H1 (cell line): ENCODE measurements around the gene ZNF213. TPM values are rescaled to one million over a fixed set of nuclear protein-coding genes. Genes with fewer than 3 reads are reported as not detected.

ENCODE experiments used
- CTCF ChIA-PET: fragments of 300-600 bp; sonication (Branson Sonifier 250); formaldehyde crosslinking; loops from one replicate; lab custom pipeline; 2021; ENCODE audit not compliant: partially characterized antibody; lab: Charles Lee
- POLR2A ChIA-PET: fragments of 300-600 bp; sonication (Branson Sonifier 250); formaldehyde crosslinking; loops from one replicate; lab custom pipeline; 2021; ENCODE audit warnings: inconsistent platforms; ENCODE audit not compliant: partially characterized antibody; lab: Charles Lee
- DNase-seq, 2 experiments: peaks; one replicate each; pipeline versions ENCODE4 v3.0.0 to v3.0.0-alpha.2; 2010 to 2022; ENCODE audit warnings: low spot score in 2 of 2, low read depth in 1 of 2, mixed read lengths in 1 of 2
- FAIRE-seq: peaks from 2 replicates; lab custom pipeline; 2011; peaks lifted over from hg19 to GRCh38; lab: Jason Lieb, UNC
- H2AFZ ChIP-seq: 2 replicates; pipeline ENCODE4 v1.8.1; 2012; ENCODE audit warnings: low read length, inconsistent platforms
- H2AK5ac ChIP-seq: 2 replicates; pipeline ENCODE4 v1.6.1; 2013; ENCODE audit warnings: low read depth, low read length
- H2BK120ac ChIP-seq: replicated peaks from 2 replicates; pipeline ENCODE3; 2013; ENCODE audit warnings: low read depth, low read length, inconsistent platforms
- H2BK12ac ChIP-seq: 2 replicates; pipeline ENCODE4 v1.6.1; 2013; ENCODE audit warnings: low read depth, low read length
- H2BK15ac ChIP-seq: 2 replicates; pipeline ENCODE4 v1.6.1; 2013; ENCODE audit warnings: low read length
- H2BK20ac ChIP-seq: 2 replicates; pipeline ENCODE4 v1.6.1; 2013; ENCODE audit warnings: low read length
- H2BK5ac ChIP-seq: 2 replicates; pipeline ENCODE4 v1.6.1; 2013; ENCODE audit warnings: low read depth, low read length
- H3K14ac ChIP-seq: 2 replicates; pipeline ENCODE4 v1.6.1; 2013; ENCODE audit warnings: inconsistent platforms; ENCODE audit not compliant: insufficient read length
- H3K18ac ChIP-seq: 2 replicates; pipeline ENCODE4 v1.6.1; 2013; ENCODE audit warnings: low read length; ENCODE audit errors: extremely low read depth
- H3K23ac ChIP-seq: 2 replicates; pipeline ENCODE4 v1.6.1; 2013; ENCODE audit warnings: inconsistent platforms; ENCODE audit not compliant: insufficient read length
- H3K23me2 ChIP-seq: 2 replicates; pipeline ENCODE4 v1.6.1; 2013; ENCODE audit warnings: low read depth, low read length
- H3K27ac ChIP-seq: 2 replicates; pipeline ENCODE4 v1.6.1; 2011; ENCODE audit warnings: low read depth, low read length, inconsistent platforms
- H3K27me3 ChIP-seq, 4 experiments: replicated peaks in 1 of 4; 1 replicate in 1 of 4; 2 replicates in 3 of 4; pipeline versions ENCODE4 v1.6.1 to v1.8.1; 2011 to 2013; ENCODE audit warnings: low read length in 3 of 4, mild to moderate bottlenecking in 3 of 4, inconsistent platforms in 2 of 4, mixed read lengths in 2 of 4, moderate library complexity in 1 of 4; ENCODE audit not compliant: control insufficient read depth in 3 of 4, insufficient read depth in 3 of 4; ENCODE audit errors: extremely low read depth in 1 of 4
- H3K36me3 ChIP-seq, 4 experiments: 2 replicates each; pipeline versions ENCODE4 v1.6.1 to v1.8.1; 2011 to 2013; ENCODE audit warnings: mild to moderate bottlenecking in 4 of 4, low read length in 3 of 4, moderate library complexity in 2 of 4, control low read depth in 1 of 4, inconsistent platforms in 1 of 4; ENCODE audit not compliant: insufficient read depth in 4 of 4, control insufficient read depth in 2 of 4
- H3K4ac ChIP-seq: replicated peaks from 2 replicates; pipeline ENCODE3; 2013; ENCODE audit warnings: low read length, low read depth, mixed read lengths, inconsistent platforms; ENCODE audit not compliant: insufficient read length
- H3K4me1 ChIP-seq, 4 experiments: replicated peaks in 1 of 4; 1 replicate in 1 of 4; 2 replicates in 3 of 4; pipeline versions ENCODE4 v1.6.1 to v1.8.1; 2011 to 2013; ENCODE audit warnings: low read length in 3 of 4, inconsistent platforms in 2 of 4, mixed read lengths in 1 of 4; ENCODE audit not compliant: insufficient read depth in 4 of 4, control insufficient read depth in 3 of 4
- H3K4me2 ChIP-seq, 2 experiments: 2 replicates each; pipeline versions ENCODE4 v1.6.1 to v1.8.1; 2011 to 2013; ENCODE audit warnings: low read depth in 2 of 2, low read length in 2 of 2, control low read depth in 1 of 2, inconsistent platforms in 1 of 2, mild to moderate bottlenecking in 1 of 2; ENCODE audit not compliant: insufficient read depth in 1 of 2
- H3K4me3 ChIP-seq, 4 experiments: fragments of 200-600, 300-600 bp in 1 of 4; sonication (generic), shearing (Covaris generic), sonication (Bioruptor Twin) in 1 of 4; 2 replicates each; pipeline versions ENCODE4 v1.5.1 to v1.8.1; 2011 to 2016; ENCODE audit warnings: low read length in 4 of 4, low read depth in 3 of 4, control low read depth in 2 of 4, inconsistent platforms in 2 of 4, mild to moderate bottlenecking in 2 of 4, mixed read lengths in 1 of 4, moderate library complexity in 1 of 4; ENCODE audit not compliant: insufficient read depth in 2 of 4; ENCODE audit errors: extremely low read depth in 1 of 4
- H3K56ac ChIP-seq: replicated peaks from 2 replicates; pipeline ENCODE3; 2013; ENCODE audit warnings: low read depth, mild to moderate bottlenecking, mixed read lengths, low read length, inconsistent platforms; ENCODE audit not compliant: insufficient read length
- H3K79me1 ChIP-seq: 2 replicates; pipeline ENCODE4 v1.6.1; 2013; ENCODE audit warnings: low read depth, low read length, control low read depth
- H3K79me2 ChIP-seq, 2 experiments: 2 replicates each; pipeline versions ENCODE4 v1.6.1 to v1.8.1; 2012 to 2013; ENCODE audit warnings: low read length in 2 of 2, mild to moderate bottlenecking in 2 of 2, inconsistent platforms in 1 of 2; ENCODE audit not compliant: insufficient read depth in 2 of 2, control insufficient read depth in 1 of 2
- H3K9ac ChIP-seq, 4 experiments: replicated peaks in 1 of 4; 1 replicate in 1 of 4; 2 replicates in 3 of 4; pipeline versions ENCODE4 v1.6.1 to v1.8.1; 2011 to 2013; ENCODE audit warnings: low read depth in 3 of 4, low read length in 3 of 4, control low read depth in 2 of 4, mild to moderate bottlenecking in 2 of 4, moderate library complexity in 2 of 4, inconsistent platforms in 1 of 4; ENCODE audit errors: extremely low read depth in 1 of 4
- H3K9me3 ChIP-seq, 2 experiments: 2 replicates each; pipeline versions ENCODE4 v1.6.1 to v1.8.1; 2012 to 2013; ENCODE audit warnings: mild to moderate bottlenecking in 2 of 2, moderate library complexity in 2 of 2, control low read depth in 1 of 2, inconsistent platforms in 1 of 2, low read depth in 1 of 2, low read length in 1 of 2, mixed read lengths in 1 of 2; ENCODE audit not compliant: insufficient read depth in 2 of 2
- H4K20me1 ChIP-seq, 2 experiments: replicated peaks in 1 of 2; 2 replicates each; pipeline versions ENCODE3 to v1.8.1; 2011 to 2013; ENCODE audit warnings: inconsistent platforms in 2 of 2, low read length in 2 of 2, mild to moderate bottlenecking in 1 of 2; ENCODE audit not compliant: insufficient read depth in 2 of 2, control insufficient read depth in 1 of 2
- H4K5ac ChIP-seq: 2 replicates; pipeline ENCODE4 v1.6.1; 2013; ENCODE audit warnings: low read length, low read depth, mixed read lengths, inconsistent platforms; ENCODE audit not compliant: insufficient read length
- H4K8ac ChIP-seq: 2 replicates; pipeline ENCODE4 v1.8.0; 2013; ENCODE audit warnings: mild to moderate bottlenecking, moderate library complexity, low read length, inconsistent platforms; ENCODE audit not compliant: insufficient read depth; ENCODE audit errors: extremely low read depth
- H4K91ac ChIP-seq: replicated peaks from 2 replicates; pipeline ENCODE3; 2013; ENCODE audit warnings: low read length, mixed read lengths, inconsistent platforms; ENCODE audit not compliant: insufficient read length
- BRCA1 ChIP-seq: IDR thresholded peaks from 2 replicates; pipeline ENCODE4 v1.6.1; 2012; ENCODE audit warnings: low read depth, low read length, improper control_type of control experiment
- CBX5 ChIP-seq: fragments of 300-800, 300-1000 bp; sonication (generic); IDR thresholded peaks from 2 replicates; pipeline ENCODE4 v1.7.1; 2016; ENCODE audit warnings: antibody characterized with exemption, low read length, low read depth
- GABPA ChIP-seq: IDR thresholded peaks from 2 replicates; pipeline ENCODE4 v1.6.1; 2011; ENCODE audit warnings: mild to moderate bottlenecking, low read length, moderate library complexity, borderline replicate concordance; ENCODE audit not compliant: insufficient read depth
- GTF2F1 ChIP-seq: IDR thresholded peaks from 2 replicates; pipeline ENCODE4 v1.6.1; 2012; ENCODE audit warnings: low read depth, low read length, improper control_type of control experiment, borderline replicate concordance
- HDAC6 ChIP-seq: IDR thresholded peaks from one replicate; pipeline ENCODE4 v1.7.1; 2012; ENCODE audit warnings: low read depth, mild to moderate bottlenecking, inconsistent platforms, low read length, moderate library complexity
- JUND ChIP-seq: IDR thresholded peaks from 2 replicates; pipeline ENCODE4 v1.6.1; 2011; ENCODE audit warnings: mild to moderate bottlenecking, improper control_type of control experiment, low read length
- MAFK ChIP-seq: IDR thresholded peaks from 2 replicates; pipeline ENCODE4 v1.6.1; 2012; ENCODE audit warnings: low read depth, mild to moderate bottlenecking, improper control_type of control experiment, low read length
- RNF2 ChIP-seq: fragments of 200-900, 300-1000 bp; sonication (generic); IDR thresholded peaks from 2 replicates; pipeline ENCODE4 v1.7.1; 2016; ENCODE audit warnings: borderline replicate concordance, low read depth, mild to moderate bottlenecking, antibody characterized with exemption, low read length; ENCODE audit not compliant: poor library complexity, severe bottlenecking; ENCODE audit errors: missing control alignments
- SP2 ChIP-seq: IDR thresholded peaks from 2 replicates; pipeline ENCODE4 v1.6.1; 2012; ENCODE audit warnings: mild to moderate bottlenecking, low read length, inconsistent platforms
- TAF7 ChIP-seq: optimal IDR thresholded peaks from 2 replicates; pipeline ENCODE3; 2011; ENCODE audit warnings: low read depth, mild to moderate bottlenecking, inconsistent platforms, low read length, moderate library complexity, borderline replicate concordance
- WGBS, 2 experiments: shearing (Covaris generic) in 1 of 2; methylation state at CpG; one replicate each; pipeline versions ENCODE4 v1.1.6 to v1.1.7; 2013 to 2015; ENCODE audit warnings: low lambda C conversion rate in 2 of 2, mixed read lengths in 2 of 2, inconsistent platforms in 1 of 2, low coverage in 1 of 2, missing lambda C conversion rate in 1 of 2; ENCODE audit not compliant: insufficient replicate concordance in 2 of 2, insufficient coverage in 1 of 2, insufficient read length in 1 of 2; ENCODE audit errors: extremely low coverage in 1 of 2, missing lambda C conversion rate in 1 of 2; 5-methylcytosine and 5-hydroxymethylcytosine counted together
- polyA plus RNA-seq, 7 experiments: library from polyadenylated mRNA; depleted of rRNA in 3 of 7; stranded (reverse) in 5 of 7; unstranded in 2 of 7; fragments of >200 nt in 5 of 7; fragments of 200-250 nt in 2 of 7; gene quantifications; 1 replicate in 5 of 7; 2 replicates in 1 of 7; 4 replicates in 1 of 7; pipeline versions ENCODE4 v1.2.1 to v1.2.3, GENCODE V29; 2011 to 2013; ENCODE audit warnings: missing spikeins in 2 of 7, mixed read lengths in 2 of 7
- total RNA-seq: library from RNA; stranded (reverse); fragmentation: NEBNext Ultra II Directional; extraction: Animal tissue kit (Norgen Biotek cat#: 25700); gene quantifications from 2 replicates; pipeline ENCODE4 v1.2.1, GENCODE V29; 2021
- TF ChIP-seq, protein P1 (sequence below): IDR thresholded peaks from 2 replicates; pipeline ENCODE4 v1.6.1; 2012; ENCODE audit warnings: inconsistent platforms

The ZNF213 gene
- total and polyA plus RNA-seq, 2 of the 8 experiments (the other 6 are each of a cell fraction or from before 2014, with no cell fraction given): 1.6 to 6.9 TPM

DNA sequence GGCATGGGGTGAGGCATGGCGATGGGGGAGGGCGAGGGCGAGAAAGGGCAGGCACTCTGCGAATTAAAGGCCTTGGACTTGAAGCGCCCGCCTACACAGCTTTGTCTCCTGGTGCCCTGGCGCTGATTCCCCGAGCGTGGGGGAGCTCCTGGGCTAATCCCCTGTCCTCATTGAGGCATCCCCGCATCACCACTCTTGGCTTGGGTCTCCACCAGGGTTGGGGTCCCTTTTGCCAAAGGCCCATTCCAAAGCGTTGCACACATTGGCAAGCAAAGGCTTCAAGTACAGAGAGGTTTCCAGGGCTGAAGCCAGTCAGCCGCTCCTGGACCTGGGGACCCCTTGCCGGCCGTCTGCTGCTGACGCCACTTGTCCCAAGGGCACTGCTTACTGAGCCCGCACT, 14.4 kb upstream of the ZNF213 start:
- no peak overlapping the region for H2BK12ac ChIP-seq
- H3K9ac ChIP-seq: no peak overlapping the region
- H3K23me2 ChIP-seq: peaks cover 10% of the 10 kb centered on the region
- no peaks in the 10 kb centered on the region for H3K79me2 ChIP-seq
- no peak overlapping the region for H2BK5ac ChIP-seq
- ChIA-PET CTCF (interaction anchor here (0.6 to 36.8 kb wide), 7 partner anchors 8 to 1065 kb away, joined by 3 to 619 read pairs (median 18); partner anchors contain the start of genes ZNF205, ZNF213 and ZSCAN10), POLR2A (interaction anchor here (0.6 to 7.2 kb wide), 8 partner anchors 8 to 96 kb away, joined by 3 to 168 read pairs (median 6); partner anchors contain the start of genes HCFC1R1, THOC6, ZNF205 and ZNF213)
- no peak overlapping the region for H4K91ac ChIP-seq
- 93% methylated on average over 14 of the region's 16 CpGs; no CpG with 5 or more reads in 1 of the 2 experiments for WGBS, 2 experiments
- no peak overlapping the region for H4K8ac ChIP-seq
- no peak overlapping the region for H3K14ac ChIP-seq
- no peak overlapping the region for H3K4me2 ChIP-seq
- no peak for DNase-seq
- H3K23ac ChIP-seq: no peak overlapping the region
- H2AFZ ChIP-seq: no peak overlapping the region
- peaks cover 0 to 3% (median 1%) of the 10 kb centered on the region in 4 experiments; a peak in 3 of 7 replicates for H3K4me1 ChIP-seq
- H2AK5ac ChIP-seq: no peak overlapping the region
- H3K4ac ChIP-seq: no peak overlapping the region
- H3K27me3 ChIP-seq: no peaks in the 10 kb centered on the region
- no peak overlapping the region for H2BK120ac ChIP-seq
- no peaks in the 10 kb centered on the region for H3K79me1 ChIP-seq
- H3K36me3 ChIP-seq: peaks cover 0 to 27% (median 10%) of the 10 kb centered on the region in 4 experiments; a peak in 6 of 8 replicates
- FAIRE-seq: no peak
- H3K56ac ChIP-seq: no peak overlapping the region
- no peak overlapping the region for H4K5ac ChIP-seq
- no peak overlapping the region for H2BK15ac ChIP-seq
- H2BK20ac ChIP-seq: no peak overlapping the region
- H4K20me1 ChIP-seq: peaks cover 0 to 7% of the 10 kb centered on the region in 2 experiments
- H3K18ac ChIP-seq: no peak overlapping the region
- H3K27ac ChIP-seq: no peak overlapping the region
- H3K9me3 ChIP-seq: no peaks in the 10 kb centered on the region
- H3K4me3 ChIP-seq: no peak overlapping the region
- TF ChIP-seq, protein P1, sequence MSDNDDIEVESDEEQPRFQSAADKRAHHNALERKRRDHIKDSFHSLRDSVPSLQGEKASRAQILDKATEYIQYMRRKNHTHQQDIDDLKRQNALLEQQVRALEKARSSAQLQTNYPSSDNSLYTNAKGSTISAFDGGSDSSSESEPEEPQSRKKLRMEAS: no peak
- TF ChIP-seq RNF2: no peak
- no peak for TF ChIP-seq SP2
- no peak for TF ChIP-seq JUND
- no peak for TF ChIP-seq TAF7
- TF ChIP-seq GTF2F1: no peak
- TF ChIP-seq GABPA: no peak
- TF ChIP-seq HDAC6: no peak
- TF ChIP-seq CBX5: no peak
- no peak for TF ChIP-seq BRCA1
- no peak for TF ChIP-seq MAFK
